Adrenal gland (tissue), 12 donors: Measurements from ENCODE around the gene TMEM43. TPM values are rescaled to one million over a fixed set of nuclear protein-coding genes. Genes with fewer than 3 reads are reported as not detected.

Experiments
- DNase-seq, 7 donors: peaks; one replicate each; pipeline ENCODE4 v3.0.0-alpha.2; 2019 to 2020
- H3K27ac ChIP-seq, 5 donors: fragments of 200-600 bp; sonication (generic) in 4 of 5; 1 replicate in 3 of 5; 2 replicates in 2 of 5; pipeline versions ENCODE4 v1.5.1 to v1.8.0; 2016 to 2020; ENCODE audit warnings: mild to moderate bottlenecking in 1 of 5
- H3K27me3 ChIP-seq: fragments of 200-600 bp; 2 replicates; pipeline ENCODE4 v1.8.0; 2021
- H3K36me3 ChIP-seq, 2 donors: fragments of 200-600 bp; replicated peaks in 1 of 2; 1 replicate in 1 of 2; 2 replicates in 1 of 2; pipeline versions ENCODE4 v1.5.1 to v1.8.0; 2018 to 2022
- H3K4me1 ChIP-seq, 2 donors: fragments of 200-600 bp; replicated peaks in 1 of 2; 1 replicate in 1 of 2; 2 replicates in 1 of 2; pipeline versions ENCODE4 v1.5.1 to v1.8.0; 2018 to 2021
- H3K4me3 ChIP-seq, 4 donors: fragments of 200-600 bp; sonication (generic) in 3 of 4; one replicate each; pipeline ENCODE4 v1.5.1; 2016 to 2018
- H3K9me3 ChIP-seq, 3 donors: fragments of 200-600 bp; sonication (generic) in 1 of 3; replicated peaks in 1 of 3; 1 replicate in 2 of 3; 2 replicates in 1 of 3; pipeline versions ENCODE4 v1.5.1 to v1.8.0; 2016 to 2021
- POLR2A ChIP-seq, 2 donors: fragments of 450-650 bp; IDR thresholded peaks; one replicate each; pipeline ENCODE4 v1.6.1; 2017; ENCODE audit warnings: antibody characterized with exemption in 2 of 2, mild to moderate bottlenecking in 2 of 2, moderate library complexity in 1 of 2
- WGBS, 4 donors: extraction: QIAGEN DNeasy Blood & Tissue Kit in 2 of 4; methylation state at CpG; one replicate each; pipeline versions ENCODE4 v1.1.5 to v1.1.7; 2013 to 2017; 5-methylcytosine and 5-hydroxymethylcytosine counted together
- intact Hi-C, 2 donors: fragments of 100-400 bp; cut with DNase I; formaldehyde crosslinking; loops; one replicate each; pipeline versions ENCODE4 v1.14.1 to v1.15.0; 2022 to 2023
- polyA plus RNA-seq, 3 donors: library from polyadenylated mRNA; stranded (reverse); fragments of 200-250 nt in 2 of 3; fragments of 350-450 nt in 1 of 3; fragmentation: Illumina TruSeq in 1 of 3; extraction: RNeasy Lipid Tissue Mini Kit (QIAGEN cat#74804) in 1 of 3; gene quantifications; one replicate each; pipeline ENCODE4 v1.2.3, GENCODE V29; 2013 to 2014
- total RNA-seq, 9 donors: library from RNA; depleted of rRNA in 4 of 9; stranded (reverse); fragments of >200 nt in 4 of 9; fragments of 120-200 nt in 1 of 9; fragmentation: NEBNext Ultra II Directional in 1 of 9; extraction: Animal tissue kit (Norgen Biotek cat#: 25700) in 1 of 9; gene quantifications; one replicate each; pipeline versions ENCODE4 v1.1.0 to v1.2.4, GENCODE V29; 2013 to 2023
- TF ChIP-seq, protein P1 (sequence below), 6 experiments: fragments of 450-650 bp in 4 of 6; fragments of 200-600 bp in 2 of 6; sonication (generic) in 1 of 6; IDR thresholded peaks; 1 replicate in 5 of 6; 2 replicates in 1 of 6; pipeline versions ENCODE4 v1.5.1 to v1.8.0; 2016 to 2021; ENCODE audit warnings: antibody characterized with exemption in 6 of 6, mild to moderate bottlenecking in 2 of 6, moderate library complexity in 1 of 6
- donor health status: healthy with polysubstance abuse.
- donor health status: Bipolar disorder and iron deficiency.
- donor health status: DM: yes; HTN: yes; CAD: no.
- donor health status: DM: no; HTN: no; CAD: no.
- donor health status: DM: no; HTN: no; CAD: no.
- donor health status: DM: yes; HTN: yes; CAD: no.

The TMEM43 gene
- total and polyA plus RNA-seq, 12 donors: 40.0 to 79.1 (median 56.5) TPM

DNA sequence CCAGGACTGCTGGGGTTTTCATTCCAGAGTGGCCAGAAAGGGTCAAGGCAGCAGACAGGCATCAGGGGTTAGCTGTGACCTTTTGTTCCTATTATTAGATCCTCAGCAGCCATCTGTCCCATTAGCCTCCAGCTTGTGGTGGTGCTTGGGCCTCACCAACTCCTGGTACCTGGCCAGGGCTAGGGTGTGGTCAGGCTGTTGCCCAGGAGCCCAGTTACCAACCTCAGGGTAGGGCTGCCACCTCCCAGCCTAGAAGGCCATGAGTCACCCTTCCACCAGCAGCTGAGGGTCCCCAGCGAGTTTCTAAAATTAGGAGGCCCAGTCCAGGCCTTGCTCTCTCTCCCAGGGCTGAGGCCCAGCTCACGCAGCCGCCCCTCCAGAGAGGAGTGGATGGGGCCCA lies 12.2 kb downstream of the TMEM43 start:
- Histone ChIP-seq H3K36me3 (peaks cover 0 to 93% of the 10 kb centered on the region in 2 donors), H3K9me3 (no peaks in the 10 kb centered on the region), H3K27ac (peak overlapping the region in 2 of 5 donors; percentile 33 to 37), H3K4me1 (peaks cover 0 to 11% of the 10 kb centered on the region in 2 donors), H3K4me3 (no peak overlapping the region), H3K27me3 (no peaks in the 10 kb centered on the region)
- DNase-seq: peak in 5 of 7 donors; percentile 44 to 66 (median 59)
- intact Hi-C loops: no loop called here
- WGBS, 4 donors: 53 to 83% (median 77%) methylated on average over 3 of the region's 3 CpGs; no CpG with 5 or more reads in 1 of the 4 donors
- no peak for TF ChIP-seq POLR2A (IDR thresholded peaks at IDR 0.05)
- TF ChIP-seq, protein P1, sequence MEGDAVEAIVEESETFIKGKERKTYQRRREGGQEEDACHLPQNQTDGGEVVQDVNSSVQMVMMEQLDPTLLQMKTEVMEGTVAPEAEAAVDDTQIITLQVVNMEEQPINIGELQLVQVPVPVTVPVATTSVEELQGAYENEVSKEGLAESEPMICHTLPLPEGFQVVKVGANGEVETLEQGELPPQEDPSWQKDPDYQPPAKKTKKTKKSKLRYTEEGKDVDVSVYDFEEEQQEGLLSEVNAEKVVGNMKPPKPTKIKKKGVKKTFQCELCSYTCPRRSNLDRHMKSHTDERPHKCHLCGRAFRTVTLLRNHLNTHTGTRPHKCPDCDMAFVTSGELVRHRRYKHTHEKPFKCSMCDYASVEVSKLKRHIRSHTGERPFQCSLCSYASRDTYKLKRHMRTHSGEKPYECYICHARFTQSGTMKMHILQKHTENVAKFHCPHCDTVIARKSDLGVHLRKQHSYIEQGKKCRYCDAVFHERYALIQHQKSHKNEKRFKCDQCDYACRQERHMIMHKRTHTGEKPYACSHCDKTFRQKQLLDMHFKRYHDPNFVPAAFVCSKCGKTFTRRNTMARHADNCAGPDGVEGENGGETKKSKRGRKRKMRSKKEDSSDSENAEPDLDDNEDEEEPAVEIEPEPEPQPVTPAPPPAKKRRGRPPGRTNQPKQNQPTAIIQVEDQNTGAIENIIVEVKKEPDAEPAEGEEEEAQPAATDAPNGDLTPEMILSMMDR (IDR thresholded peaks at IDR 0.05): no peak

DNA sequence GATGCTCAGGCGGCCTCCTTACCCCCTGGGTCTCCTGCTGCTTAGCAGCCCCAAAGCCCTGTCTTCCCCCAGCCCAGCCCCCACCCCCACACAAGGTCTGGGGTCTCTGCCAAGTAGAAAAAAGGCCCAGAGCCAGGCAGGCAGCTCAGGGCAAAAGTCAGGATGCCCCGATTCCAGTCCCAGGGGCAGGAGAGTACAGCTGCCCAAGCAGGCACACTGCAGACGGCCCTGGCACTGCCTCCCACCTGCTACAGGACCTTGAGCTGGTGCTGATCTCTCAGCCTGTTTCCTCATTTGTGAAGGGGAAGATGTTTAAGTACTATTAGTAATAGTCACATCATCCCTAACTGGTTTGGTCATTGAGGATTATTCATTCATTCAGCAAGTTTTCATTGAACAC lies 12.6 kb downstream of the TMEM43 start:
- 39 to 63% (median 56%) methylated on average over 2 to 3 of the region's 3 CpGs for WGBS, 4 donors
- intact Hi-C loops: no loop called here
- H3K4me1 ChIP-seq: peaks cover 0 to 11% of the 10 kb centered on the region in 2 donors
- no peak for TF ChIP-seq POLR2A (IDR thresholded peaks at IDR 0.05)
- TF ChIP-seq, protein P1 (IDR thresholded peaks at IDR 0.05): no peak
- no peaks in the 10 kb centered on the region for H3K27me3 ChIP-seq
- peak in 3 of 7 donors; percentile 38 to 56 (median 46) for DNase-seq
- H3K36me3 ChIP-seq: peaks cover 0 to 92% of the 10 kb centered on the region in 2 donors
- H3K4me3 ChIP-seq: no peak overlapping the region
- no peaks in the 10 kb centered on the region for H3K9me3 ChIP-seq
- peak overlapping the region in 2 of 5 donors; percentile 33 to 37 for H3K27ac ChIP-seq

DNA sequence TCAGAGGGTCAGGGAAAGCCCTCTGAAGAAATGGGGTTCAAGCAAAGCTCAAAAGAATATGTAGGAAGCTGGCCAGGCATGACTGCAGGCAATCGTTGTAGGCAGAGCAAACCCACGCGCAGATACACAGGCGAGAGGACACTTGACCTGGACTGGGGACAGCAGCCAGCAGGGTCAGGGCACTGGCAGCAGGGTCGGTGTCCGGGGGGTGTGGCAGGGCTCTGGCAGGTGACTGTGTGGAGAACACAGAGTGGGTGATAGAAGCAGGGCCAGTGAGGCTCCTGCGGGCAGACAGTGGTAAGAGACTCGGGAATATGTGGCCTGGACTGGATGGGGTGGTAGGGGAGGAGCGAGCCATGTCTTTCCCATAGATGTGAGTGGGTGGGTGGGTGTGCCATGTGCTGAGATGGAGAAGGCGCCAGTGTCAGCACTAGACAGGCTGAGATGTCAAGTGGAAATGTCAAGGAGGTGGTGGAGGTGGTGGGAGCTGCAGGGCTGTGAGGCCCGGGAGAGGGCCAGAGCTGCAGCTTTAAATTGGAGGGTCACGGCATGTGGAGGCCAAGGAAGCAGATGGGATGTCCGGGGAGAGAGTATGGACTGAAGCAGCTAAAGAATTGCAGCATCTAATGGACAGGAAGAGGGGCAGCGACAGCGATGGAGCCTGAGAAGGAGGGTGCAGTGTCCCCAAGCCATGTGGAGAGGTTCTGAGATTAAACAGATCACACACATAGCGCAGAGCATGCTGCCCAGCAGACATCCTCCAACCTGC lies 13.4 kb downstream of the TMEM43 start:
- Histone ChIP-seq H3K4me3 (no peak overlapping the region), H3K27ac (peak overlapping the region in 1 of 5 donors; percentile 37), H3K9me3 (no peaks in the 10 kb centered on the region), H3K27me3 (no peaks in the 10 kb centered on the region), H3K4me1 (peaks cover 1 to 18% of the 10 kb centered on the region in 2 donors), H3K36me3 (peaks cover 0 to 89% of the 10 kb centered on the region in 2 donors)
- peak in 2 of 7 donors; percentile 10 to 43 for DNase-seq
- 91 to 95% (median 92%) methylated on average over 16 of the region's 16 CpGs for WGBS, 4 donors
- no peak for TF ChIP-seq POLR2A (IDR thresholded peaks at IDR 0.05)
- TF ChIP-seq, protein P1 (IDR thresholded peaks at IDR 0.05): no peak
- intact Hi-C loops: no loop called here

DNA sequence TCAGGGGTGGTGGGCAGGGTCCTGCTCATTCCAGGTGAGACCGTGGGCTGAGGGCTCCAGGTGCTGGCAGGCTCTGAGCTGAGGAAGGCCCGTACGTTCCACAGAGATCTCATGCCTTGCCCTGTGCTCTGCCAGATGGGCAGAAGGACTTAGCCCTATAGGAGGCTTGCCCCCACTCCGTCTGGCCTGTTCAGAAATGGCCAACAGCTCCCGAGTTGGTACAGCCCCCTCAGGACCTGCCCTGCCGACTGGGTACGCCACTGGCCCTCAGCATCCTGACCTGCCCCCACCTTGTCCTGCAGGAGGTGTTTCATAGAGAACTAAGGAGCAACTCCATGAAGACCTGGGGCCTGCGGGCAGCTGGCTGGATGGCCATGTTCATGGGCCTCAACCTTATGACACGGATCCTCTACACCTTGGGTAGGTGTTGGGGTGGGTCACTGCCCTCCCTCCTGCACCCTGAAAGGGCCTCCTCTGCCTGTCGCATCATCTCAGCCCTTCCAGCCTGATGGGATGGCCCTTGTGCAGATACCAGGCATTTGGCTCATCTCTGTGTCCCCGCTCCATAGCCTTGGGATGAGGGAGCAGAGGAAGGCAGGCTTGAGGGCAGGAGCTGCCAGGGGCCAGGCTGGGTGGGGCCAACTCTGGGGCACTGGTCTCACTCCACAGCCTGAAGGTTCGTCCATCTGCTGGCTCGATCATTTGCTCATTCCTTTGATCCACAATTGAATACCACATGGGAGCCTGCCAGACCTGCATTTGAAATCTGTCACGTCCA lies 14.2 kb downstream of the TMEM43 start:
- Histone ChIP-seq H3K27ac (no peak overlapping the region), H3K36me3 (peaks cover 0 to 81% of the 10 kb centered on the region in 2 donors), H3K4me3 (no peak overlapping the region), H3K4me1 (peaks cover 9 to 26% of the 10 kb centered on the region in 2 donors), H3K9me3 (no peaks in the 10 kb centered on the region), H3K27me3 (no peaks in the 10 kb centered on the region)
- no peak for TF ChIP-seq POLR2A (IDR thresholded peaks at IDR 0.05)
- 86 to 97% (median 90%) methylated on average over 4 to 14 of the region's 14 CpGs for WGBS, 4 donors
- peak in 2 of 7 donors; percentile 9 to 46 for DNase-seq
- intact Hi-C loops: no loop called here
